Testis (tissue), 3 donors: ENCODE results near the gene SIRT2. TPM values are rescaled to one million over a fixed set of nuclear protein-coding genes. Genes with fewer than 3 reads are reported as not detected.

ENCODE experiments used
- DNase-seq: peaks from one replicate; pipeline ENCODE4 v3.0.0-alpha.2; 2019
- H3K27ac ChIP-seq, 2 donors: fragments of 200-600 bp; sonication (generic); one replicate each; pipeline ENCODE4 v1.5.1; 2019
- H3K27me3 ChIP-seq: fragments of 200-600 bp; sonication (generic); one replicate; pipeline ENCODE4 v1.5.1; 2019
- H3K36me3 ChIP-seq: fragments of 200-600 bp; sonication (generic); one replicate; pipeline ENCODE4 v1.5.1; 2017; ENCODE audit warnings: low read depth; ENCODE audit errors: missing control alignments
- H3K4me1 ChIP-seq: fragments of 200-600 bp; sonication (generic); one replicate; pipeline ENCODE4 v1.5.1; 2019
- H3K4me3 ChIP-seq, 2 donors: fragments of 200-600 bp; sonication (generic); one replicate each; pipeline ENCODE4 v1.5.1; 2017 to 2019
- H3K9me3 ChIP-seq: fragments of 200-600 bp; sonication (generic); one replicate; pipeline ENCODE4 v1.5.1; 2017
- CTCF ChIP-seq, 3 experiments: fragments of 450-650 bp in 2 of 3; fragments of 200-600 bp in 1 of 3; sonication (generic) in 1 of 3; IDR thresholded peaks; one replicate each; pipeline ENCODE4 v1.5.1; 2016 to 2019; ENCODE audit warnings: antibody characterized with exemption in 3 of 3, mild to moderate bottlenecking in 2 of 3, moderate library complexity in 1 of 3
- POLR2A ChIP-seq: fragments of 450-650 bp; IDR thresholded peaks from one replicate; pipeline ENCODE4 v1.6.1; 2017; ENCODE audit warnings: antibody characterized with exemption, mild to moderate bottlenecking, moderate library complexity
- WGBS, 2 donors: methylation state at CpG; one replicate each; pipeline ENCODE4 v1.1.5; 2018; 5-methylcytosine and 5-hydroxymethylcytosine counted together
- intact Hi-C: fragments of 100-400 bp; cut with DNase I; formaldehyde crosslinking; loops from one replicate; pipeline ENCODE4 v1.15.1; 2023; ENCODE audit warnings: low total_unique reads
- polyA plus RNA-seq: library from polyadenylated mRNA; stranded (reverse); fragments of 350-450 nt; fragmentation: Illumina TruSeq; extraction: RNeasy Lipid Tissue Mini Kit (QIAGEN cat#74804); gene quantifications from one replicate; pipeline ENCODE4 v1.2.3, GENCODE V29; 2014; ENCODE audit warnings: low read depth, low replicate concordance; ENCODE audit not compliant: insufficient read depth
- total RNA-seq, 2 donors: library from RNA; depleted of rRNA; stranded (reverse); fragments of >200 nt; gene quantifications; one replicate each; pipeline ENCODE4 v1.2.3, GENCODE V29; 2016

Gene SIRT2
- total and polyA plus RNA-seq, 3 donors from 2014 or later = 89.1 to 107 (median 95.3) TPM

DNA sequence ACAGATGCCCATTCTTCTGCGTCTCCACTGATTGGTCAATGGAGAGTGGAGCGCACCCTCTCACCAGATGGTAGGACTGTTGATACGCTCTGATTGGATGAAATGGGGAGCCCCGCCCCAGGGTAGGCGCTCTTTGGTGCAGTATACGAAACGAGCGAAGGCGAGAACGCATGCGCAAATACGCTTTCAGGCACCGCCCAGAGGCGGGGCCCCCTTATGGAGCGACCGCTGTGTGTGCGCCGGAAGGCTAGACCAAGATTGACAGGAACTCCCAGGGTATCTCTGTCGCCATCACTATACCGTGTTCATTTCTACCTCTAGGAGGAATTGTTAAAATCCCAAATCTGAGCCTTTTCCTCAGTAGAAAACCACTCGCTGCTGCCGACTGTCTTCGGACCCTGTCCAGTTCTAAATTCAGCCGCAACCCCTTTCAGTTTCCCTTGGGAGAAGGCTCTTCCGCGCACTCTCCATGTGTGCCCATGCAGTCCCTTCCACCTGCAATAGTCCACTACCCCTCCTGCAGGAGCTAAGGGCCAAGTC, 48.9 kb downstream of the SIRT2 start:
- Histone ChIP-seq H3K36me3 (peaks cover 2% of the 10 kb centered on the region), H3K4me3 (peak overlapping the region; percentile 88), H3K27me3 (no peaks in the 10 kb centered on the region), H3K9me3 (no peaks in the 10 kb centered on the region), H3K27ac (peak overlapping the region; percentile 92 to 100), H3K4me1 (peaks cover 32% of the 10 kb centered on the region)
- DNase-seq = no peak
- TF ChIP-seq CTCF (IDR thresholded peaks at IDR 0.05) (peak in 1 of 3 experiments; percentile 23), POLR2A (peak; percentile 95)
- WGBS, 2 donors = 0 to 1% methylated on average over 13 to 26 of the region's 26 CpGs
- intact Hi-C loops = no loop called here

DNA sequence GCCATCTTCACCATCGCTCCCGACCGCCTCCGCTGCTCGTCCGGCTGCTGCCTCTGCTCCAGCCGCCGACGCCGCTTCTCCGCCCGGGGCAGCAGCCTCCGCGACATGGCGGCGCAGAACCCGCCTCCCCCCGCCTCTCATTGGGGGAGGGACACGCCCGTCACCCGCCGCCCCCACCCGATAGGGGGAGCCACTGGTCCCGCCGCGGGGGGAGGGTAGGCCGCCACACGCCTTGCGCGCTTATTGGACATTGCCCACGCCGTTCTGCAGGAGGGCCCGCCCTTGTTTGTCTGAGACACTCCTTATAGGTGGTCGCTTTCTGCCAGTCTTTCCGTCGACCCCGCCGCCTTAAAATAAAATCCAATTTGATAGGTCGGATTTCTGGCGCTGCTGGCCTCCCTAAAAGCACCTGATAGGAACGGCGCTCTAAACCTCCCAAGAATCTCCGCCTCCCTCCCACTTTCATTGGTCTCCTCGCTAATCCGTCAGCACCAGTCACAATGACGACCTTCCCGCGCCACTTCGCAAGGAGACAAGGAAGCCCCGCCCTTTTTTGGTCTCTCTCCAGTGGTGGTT, 49.5 kb downstream of the SIRT2 start, which contains the start of gene HNRNPL:
TSS of gene HNRNPL (minus strand) at position 127 of the 576 bp plus-strand sequence. CDS start at position 107, 20 bp downstream.
- Histone ChIP-seq H3K27me3 (no peaks in the 10 kb centered on the region), H3K9me3 (no peaks in the 10 kb centered on the region), H3K27ac (peak within 1 kb of the TSS; percentile 97 to 100), H3K36me3 (peaks cover 4% of the 10 kb centered on the region), H3K4me3 (peak within 1 kb of the TSS; percentile 88 to 100), H3K4me1 (peaks cover 32% of the 10 kb centered on the region)
- TF ChIP-seq CTCF (IDR thresholded peaks at IDR 0.05) = peak; percentile 47 to 67 (median 52)
- peak; percentile 92 for TF ChIP-seq POLR2A
- intact Hi-C loops = no loop called here
- 0 to 1% methylated on average over 12 to 35 of the region's 50 CpGs for WGBS, 2 donors
- DNase-seq = peak; percentile 100

GRCh38 chr19:38849147-38849859, 50.1 kb downstream of the SIRT2 start:
- Histone ChIP-seq H3K27me3 (no peaks in the 10 kb centered on the region), H3K27ac (peak overlapping the region; percentile 97 to 100), H3K4me3 (peak overlapping the region; percentile 88 to 100), H3K4me1 (peaks cover 32% of the 10 kb centered on the region), H3K9me3 (no peaks in the 10 kb centered on the region), H3K36me3 (peaks cover 4% of the 10 kb centered on the region)
- intact Hi-C loops = no loop called here
- DNase-seq = peak; percentile 94
- WGBS, 2 donors = 0% methylated on average over 9 to 65 of the region's 76 CpGs
- peak in 1 of 3 experiments; percentile 8 for TF ChIP-seq CTCF (IDR thresholded peaks at IDR 0.05)
- no peak for TF ChIP-seq POLR2A

- intact Hi-C loops = no loop called here
- TF ChIP-seq POLR2A = no peak
- TF ChIP-seq CTCF (IDR thresholded peaks at IDR 0.05) = no peak
- no peak for DNase-seq
- peaks cover 4% of the 10 kb centered on the region for H3K36me3 ChIP-seq
- H3K27me3 ChIP-seq = no peaks in the 10 kb centered on the region
- H3K9me3 ChIP-seq = no peaks in the 10 kb centered on the region
- WGBS, 2 donors = 10 to 12% methylated on average over 22 of the region's 22 CpGs
- peaks cover 32% of the 10 kb centered on the region for H3K4me1 ChIP-seq
- H3K4me3 ChIP-seq = peak overlapping the region; percentile 88 to 100
- peak overlapping the region; percentile 97 to 100 for H3K27ac ChIP-seq
These were observed 50.9 kb downstream of the SIRT2 start for GRCh38 chr19:38848299-38849146.
